Parathyroid adenoma (tissue), 2 donors: Measurements from ENCODE around the gene UNC119.

Experiments
- H2AFZ ChIP-seq: fragments of 300-600 bp; sonication (generic); one replicate; pipeline ENCODE4 v1.7.0; 2017; ENCODE audit warnings: antibody characterized with exemption, mild to moderate bottlenecking
- H3K27ac ChIP-seq: fragments of 300-600 bp; sonication (generic); one replicate; pipeline ENCODE4 v1.7.0; 2017
- H3K27me3 ChIP-seq: fragments of 300-600 bp; sonication (generic); one replicate; pipeline ENCODE4 v1.7.0; 2017; ENCODE audit warnings: low read length; ENCODE audit not compliant: control insufficient read depth, insufficient read depth
- H3K36me3 ChIP-seq: fragments of 300-600 bp; sonication (generic); one replicate; pipeline ENCODE4 v1.7.0; 2017; ENCODE audit warnings: low read length; ENCODE audit not compliant: control insufficient read depth, insufficient read depth
- H3K4me1 ChIP-seq: fragments of 300-600 bp; sonication (generic); one replicate; pipeline ENCODE4 v1.7.0; 2017; ENCODE audit warnings: control low read depth
- H3K4me2 ChIP-seq: fragments of 300-600 bp; sonication (generic); one replicate; pipeline ENCODE4 v1.7.0; 2017; ENCODE audit warnings: low read length
- H3K4me3 ChIP-seq: fragments of 300-600 bp; sonication (generic); one replicate; pipeline ENCODE4 v1.7.0; 2017; ENCODE audit warnings: low read depth, low read length
- H3K79me2 ChIP-seq: fragments of 300-600 bp; sonication (generic); one replicate; pipeline ENCODE4 v1.7.0; 2017; ENCODE audit warnings: control low read depth
- H3K9ac ChIP-seq: fragments of 300-600 bp; sonication (generic); one replicate; pipeline ENCODE4 v1.7.0; 2017; ENCODE audit warnings: mild to moderate bottlenecking
- H3K9me3 ChIP-seq: fragments of 300-600 bp; sonication (generic); one replicate; pipeline ENCODE4 v1.7.0; 2017; ENCODE audit warnings: low read length; ENCODE audit not compliant: control insufficient read depth
- CTCF ChIP-seq: fragments of 300-600 bp; sonication (generic); IDR thresholded peaks from one replicate; pipeline ENCODE4 v1.7.0; 2017; ENCODE audit warnings: antibody characterized with exemption, mild to moderate bottlenecking
- donor health status: primary hyperparathyroidism.

Gene UNC119

GRCh38 chr17:28549236-28550132 lies 2.9 kb downstream of the UNC119 start:
- H3K27ac ChIP-seq, result no peak overlapping the region

GRCh38 chr17:28548417-28549130 lies 3.9 kb downstream of the UNC119 start:
- Histone ChIP-seq H3K27ac (no peak overlapping the region), H3K27me3 (no peaks in the 10 kb centered on the region), H3K9ac (no peak overlapping the region), H3K4me3 (no peak overlapping the region), H3K4me2 (no peak overlapping the region), H3K79me2 (no peaks in the 10 kb centered on the region), H3K9me3 (no peaks in the 10 kb centered on the region), H3K4me1 (peaks cover 7% of the 10 kb centered on the region), H2AFZ (no peak overlapping the region), H3K36me3 (no peaks in the 10 kb centered on the region)
- no peak for TF ChIP-seq CTCF

More at GRCh38 chr17:28549236-28550132, 2.9 kb downstream of the UNC119 start:
- no peak overlapping the region for H3K4me2 ChIP-seq
- H2AFZ ChIP-seq, result no peak overlapping the region
- H3K4me3 ChIP-seq, result no peak overlapping the region
- no peaks in the 10 kb centered on the region for H3K9me3 ChIP-seq
- TF ChIP-seq CTCF, result no peak
- no peak overlapping the region for H3K9ac ChIP-seq
- peaks cover 7% of the 10 kb centered on the region for H3K4me1 ChIP-seq
- no peaks in the 10 kb centered on the region for H3K27me3 ChIP-seq
- H3K36me3 ChIP-seq, result no peaks in the 10 kb centered on the region
- no peaks in the 10 kb centered on the region for H3K79me2 ChIP-seq

- no peaks in the 10 kb centered on the region for H3K27me3 ChIP-seq
- no peak overlapping the region for H3K27ac ChIP-seq
- no peak overlapping the region for H3K4me3 ChIP-seq
- TF ChIP-seq CTCF, result peak; percentile 94
- no peaks in the 10 kb centered on the region for H3K9me3 ChIP-seq
- H3K4me1 ChIP-seq, result peaks cover 7% of the 10 kb centered on the region
- no peaks in the 10 kb centered on the region for H3K36me3 ChIP-seq
- H3K9ac ChIP-seq, result no peak overlapping the region
- H2AFZ ChIP-seq, result no peak overlapping the region
- no peaks in the 10 kb centered on the region for H3K79me2 ChIP-seq
- H3K4me2 ChIP-seq, result no peak overlapping the region
Observed at GRCh38 chr17:28547623-28548416, 4.6 kb downstream of the UNC119 start.

- no peaks in the 10 kb centered on the region for H3K79me2 ChIP-seq
- no peak overlapping the region for H3K4me2 ChIP-seq
- H3K4me3 ChIP-seq, result no peak overlapping the region
- H3K27me3 ChIP-seq, result no peaks in the 10 kb centered on the region
- H3K9me3 ChIP-seq, result no peaks in the 10 kb centered on the region
- H3K9ac ChIP-seq, result no peak overlapping the region
- peaks cover 7% of the 10 kb centered on the region for H3K4me1 ChIP-seq
- H3K27ac ChIP-seq, result no peak overlapping the region
- TF ChIP-seq CTCF, result no peak
- no peaks in the 10 kb centered on the region for H3K36me3 ChIP-seq
- H2AFZ ChIP-seq, result no peak overlapping the region
Observed at GRCh38 chr17:28547096-28547622, 5.3 kb downstream of the UNC119 start.
